Measurements from ENCODE around the gene CUEDC1. TPM values are rescaled to one million over a fixed set of nuclear protein-coding genes. Genes with fewer than 3 reads are reported as not detected.

Gene CUEDC1
- total RNA-seq, 1 donor from 2014 or later = 14.5 TPM

DNA sequence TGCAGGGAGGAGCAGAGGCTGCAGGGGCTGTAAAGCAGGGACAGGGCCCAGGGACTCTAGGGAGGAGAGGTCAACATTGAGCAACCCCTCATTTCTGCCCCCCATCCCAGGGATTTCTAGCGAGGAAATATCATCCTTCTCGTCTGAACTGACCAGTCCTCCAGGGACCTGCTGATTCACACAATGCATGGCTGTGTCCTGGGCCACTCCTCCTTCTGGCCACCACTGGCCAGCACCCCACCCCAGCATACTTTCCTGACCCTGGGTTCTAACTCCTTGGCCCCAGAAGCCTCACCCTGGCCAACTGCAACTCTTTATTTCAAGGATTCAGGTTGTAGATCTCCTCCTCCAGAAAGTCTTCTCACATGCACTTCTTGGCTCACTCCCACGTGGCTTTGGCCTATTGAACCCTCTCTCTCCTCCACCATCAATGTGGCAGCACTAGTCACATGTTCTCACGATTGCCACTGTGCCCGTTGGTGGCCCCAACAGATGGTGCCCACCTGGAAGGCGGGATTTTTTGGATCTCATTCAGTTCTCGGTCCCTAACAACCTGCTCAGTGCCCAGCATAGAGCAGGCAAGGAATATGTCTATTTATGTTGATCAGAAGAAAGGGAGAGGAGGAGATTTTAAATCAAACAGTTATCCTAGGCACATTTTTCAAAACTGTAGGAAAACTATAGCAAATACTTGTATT is 41.5 kb downstream of the CUEDC1 start:
- no peak overlapping the region for H3K4me3 ChIP-seq (ENCODE audit: low read depth, low read length)
- TF ChIP-seq, protein P1, sequence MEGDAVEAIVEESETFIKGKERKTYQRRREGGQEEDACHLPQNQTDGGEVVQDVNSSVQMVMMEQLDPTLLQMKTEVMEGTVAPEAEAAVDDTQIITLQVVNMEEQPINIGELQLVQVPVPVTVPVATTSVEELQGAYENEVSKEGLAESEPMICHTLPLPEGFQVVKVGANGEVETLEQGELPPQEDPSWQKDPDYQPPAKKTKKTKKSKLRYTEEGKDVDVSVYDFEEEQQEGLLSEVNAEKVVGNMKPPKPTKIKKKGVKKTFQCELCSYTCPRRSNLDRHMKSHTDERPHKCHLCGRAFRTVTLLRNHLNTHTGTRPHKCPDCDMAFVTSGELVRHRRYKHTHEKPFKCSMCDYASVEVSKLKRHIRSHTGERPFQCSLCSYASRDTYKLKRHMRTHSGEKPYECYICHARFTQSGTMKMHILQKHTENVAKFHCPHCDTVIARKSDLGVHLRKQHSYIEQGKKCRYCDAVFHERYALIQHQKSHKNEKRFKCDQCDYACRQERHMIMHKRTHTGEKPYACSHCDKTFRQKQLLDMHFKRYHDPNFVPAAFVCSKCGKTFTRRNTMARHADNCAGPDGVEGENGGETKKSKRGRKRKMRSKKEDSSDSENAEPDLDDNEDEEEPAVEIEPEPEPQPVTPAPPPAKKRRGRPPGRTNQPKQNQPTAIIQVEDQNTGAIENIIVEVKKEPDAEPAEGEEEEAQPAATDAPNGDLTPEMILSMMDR (conservative IDR thresholded peaks at IDR 0.05; ENCODE audit: low read depth, low read length) = no peak
- no peak for DNase-seq (ENCODE audit: low read depth)

DNA sequence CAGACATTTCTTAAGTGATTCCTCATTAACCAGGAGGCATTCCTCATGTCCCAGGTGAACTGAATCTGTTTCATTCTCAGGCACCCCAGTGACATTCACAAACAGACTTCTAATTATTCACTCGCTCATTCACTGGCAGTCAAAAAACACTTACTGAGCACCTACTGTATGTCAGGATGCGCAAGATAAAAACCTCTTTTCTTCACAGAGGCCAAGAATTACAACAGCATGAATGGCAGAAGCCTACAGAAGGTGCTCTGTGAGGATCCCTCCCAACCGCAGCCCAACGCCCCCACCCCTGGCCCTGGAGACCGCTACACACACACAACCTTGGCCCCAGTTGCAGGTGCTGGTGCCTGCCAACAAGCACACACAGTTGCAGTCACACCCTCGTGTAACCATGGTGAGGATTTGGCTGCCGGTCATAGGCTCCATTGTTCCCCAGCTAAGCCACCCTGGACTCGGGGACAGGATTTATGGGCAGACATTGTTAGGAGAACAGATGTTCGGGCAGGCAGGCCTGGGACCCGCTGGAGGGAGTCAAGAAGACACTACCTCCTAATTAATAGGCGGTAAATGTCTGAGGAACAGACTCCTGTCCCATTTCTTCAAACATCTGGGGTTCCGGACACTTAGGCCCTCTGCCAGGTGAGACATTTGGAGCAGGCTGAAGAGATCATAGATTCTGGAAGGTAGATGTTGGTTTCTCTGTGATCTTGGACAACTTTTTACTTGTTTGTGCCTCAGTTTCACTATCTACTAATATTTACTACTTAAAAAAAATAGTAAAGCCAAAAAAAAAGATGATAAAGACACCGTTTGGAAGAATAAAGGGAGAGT is 43.2 kb downstream of the CUEDC1 start:
- no peak for DNase-seq (ENCODE audit: low read depth)
- TF ChIP-seq, protein P1 (conservative IDR thresholded peaks at IDR 0.05; ENCODE audit: low read depth, low read length) = no peak
- no peak overlapping the region for H3K4me3 ChIP-seq (ENCODE audit: low read depth, low read length)

- no peak overlapping the region for H3K4me3 ChIP-seq (ENCODE audit: low read depth, low read length)
- TF ChIP-seq, protein P1 (conservative IDR thresholded peaks at IDR 0.05; ENCODE audit: low read depth, low read length) = no peak
- no peak for DNase-seq (ENCODE audit: low read depth)
Observed at GRCh38 chr17:57910462-57911420, 44.5 kb downstream of the CUEDC1 start.

- DNase-seq (ENCODE audit: low read depth) = no peak
- TF ChIP-seq, protein P1 (conservative IDR thresholded peaks at IDR 0.05; ENCODE audit: low read depth, low read length) = no peak
- no peak overlapping the region for H3K4me3 ChIP-seq (ENCODE audit: low read depth, low read length)
Observed at GRCh38 chr17:57909551-57909950, 45.7 kb downstream of the CUEDC1 start.

GRCh38 chr17:57908278-57908677 is 46.9 kb downstream of the CUEDC1 start:
- no peak overlapping the region for H3K4me3 ChIP-seq (ENCODE audit: low read depth, low read length)
- DNase-seq (ENCODE audit: low read depth) = no peak
- TF ChIP-seq, protein P1 (conservative IDR thresholded peaks at IDR 0.05; ENCODE audit: low read depth, low read length) = no peak

- TF ChIP-seq, protein P1 (conservative IDR thresholded peaks at IDR 0.05; ENCODE audit: low read depth, low read length) = peak; percentile 37
- no peak for DNase-seq (ENCODE audit: low read depth)
- no peak overlapping the region for H3K4me3 ChIP-seq (ENCODE audit: low read depth, low read length)
Observed at GRCh38 chr17:57906910-57907309, 48.3 kb downstream of the CUEDC1 start.
